Measurements from ENCODE around the gene NAV3. TPM values are rescaled to one million over a fixed set of nuclear protein-coding genes. Genes with fewer than 3 reads are reported as not detected.
"Not testable (repeated sequence)": the region's sequence is repeated elsewhere in the genome, so short reads cannot be mapped to it uniquely, and the experiment has no call there.

Gene NAV3
- total RNA-seq, 1 donor from 2014 or later, result 16.2 TPM

DNA sequence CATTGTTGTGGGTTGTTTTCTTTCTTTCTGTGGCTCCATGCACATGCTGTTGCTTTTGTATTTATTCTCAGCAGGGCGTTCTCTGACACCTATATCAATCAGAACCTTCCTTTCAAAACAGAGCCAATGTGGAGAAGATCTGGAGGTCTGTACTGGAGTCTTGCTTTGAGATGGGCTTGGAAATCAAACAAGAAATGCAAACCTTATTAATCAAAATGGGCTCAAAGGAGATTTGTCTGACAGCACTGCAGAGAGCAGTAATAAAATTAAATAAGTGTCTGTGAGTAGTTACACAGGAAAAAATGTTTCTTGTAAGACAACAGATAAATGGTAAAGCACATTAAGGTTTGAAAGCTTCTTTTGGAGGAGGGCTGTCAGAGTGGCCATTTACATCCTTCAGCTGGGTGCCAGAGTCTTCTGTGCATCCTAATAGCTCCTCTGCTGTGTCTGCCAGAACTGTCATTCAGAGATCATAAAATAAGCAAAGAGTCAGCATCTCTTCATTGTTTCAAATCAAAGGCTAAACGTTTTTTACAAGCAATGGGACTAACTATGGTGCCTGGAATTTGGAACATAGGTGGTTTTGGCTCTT lies 414.3 kb downstream of the NAV3 start:
- intact Hi-C loops (cut with DNase I), result no loop called here
- Histone ChIP-seq H3K36me3 (no peaks in the 10 kb centered on the region), H3K27me3 (no peaks in the 10 kb centered on the region), H3K9me3 (no peaks in the 10 kb centered on the region), H3K27ac (no peak overlapping the region), H3K4me1 (no peaks in the 10 kb centered on the region), H3K4me3 (no peak overlapping the region)
- no peak for DNase-seq (ENCODE audit: extremely low spot score in 2 of 2)
- TF ChIP-seq POLR2A (IDR thresholded peaks at IDR 0.05) (no peak), POLR2AphosphoS5 (IDR thresholded peaks at IDR 0.05; ENCODE audit: insufficient read depth in 1 of 2, low read depth in 1 of 2) (no peak)
- TF ChIP-seq, protein P1, sequence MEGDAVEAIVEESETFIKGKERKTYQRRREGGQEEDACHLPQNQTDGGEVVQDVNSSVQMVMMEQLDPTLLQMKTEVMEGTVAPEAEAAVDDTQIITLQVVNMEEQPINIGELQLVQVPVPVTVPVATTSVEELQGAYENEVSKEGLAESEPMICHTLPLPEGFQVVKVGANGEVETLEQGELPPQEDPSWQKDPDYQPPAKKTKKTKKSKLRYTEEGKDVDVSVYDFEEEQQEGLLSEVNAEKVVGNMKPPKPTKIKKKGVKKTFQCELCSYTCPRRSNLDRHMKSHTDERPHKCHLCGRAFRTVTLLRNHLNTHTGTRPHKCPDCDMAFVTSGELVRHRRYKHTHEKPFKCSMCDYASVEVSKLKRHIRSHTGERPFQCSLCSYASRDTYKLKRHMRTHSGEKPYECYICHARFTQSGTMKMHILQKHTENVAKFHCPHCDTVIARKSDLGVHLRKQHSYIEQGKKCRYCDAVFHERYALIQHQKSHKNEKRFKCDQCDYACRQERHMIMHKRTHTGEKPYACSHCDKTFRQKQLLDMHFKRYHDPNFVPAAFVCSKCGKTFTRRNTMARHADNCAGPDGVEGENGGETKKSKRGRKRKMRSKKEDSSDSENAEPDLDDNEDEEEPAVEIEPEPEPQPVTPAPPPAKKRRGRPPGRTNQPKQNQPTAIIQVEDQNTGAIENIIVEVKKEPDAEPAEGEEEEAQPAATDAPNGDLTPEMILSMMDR (IDR thresholded peaks at IDR 0.05), result no peak

DNA sequence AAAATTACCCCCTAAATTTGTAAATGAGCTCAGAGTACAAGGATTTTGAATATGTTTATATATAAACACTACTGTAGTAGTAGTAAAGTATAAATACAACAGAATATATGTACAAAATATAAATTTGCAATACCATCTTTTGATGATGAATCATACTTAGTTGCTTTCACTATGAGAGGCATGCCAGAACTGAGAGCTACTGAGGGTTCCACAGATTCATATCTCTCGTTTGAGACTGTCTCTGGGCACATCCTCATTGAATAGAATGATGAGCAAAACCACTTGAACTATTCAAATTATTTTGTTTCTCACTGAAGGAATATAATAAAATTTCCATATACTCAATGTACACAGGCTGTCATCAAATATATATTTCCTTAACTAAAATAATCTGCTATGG lies 417.6 kb downstream of the NAV3 start:
- Histone ChIP-seq H3K4me3 (no peak overlapping the region), H3K27ac (no peak overlapping the region), H3K4me1 (no peaks in the 10 kb centered on the region), H3K27me3 (no peaks in the 10 kb centered on the region), H3K9me3 (no peaks in the 10 kb centered on the region), H3K36me3 (no peaks in the 10 kb centered on the region)
- TF ChIP-seq POLR2AphosphoS5 (IDR thresholded peaks at IDR 0.05; ENCODE audit: insufficient read depth in 1 of 2, low read depth in 1 of 2), result no peak
- no peak for DNase-seq (ENCODE audit: extremely low spot score in 2 of 2)
- intact Hi-C loops (cut with DNase I), result no loop called here

DNA sequence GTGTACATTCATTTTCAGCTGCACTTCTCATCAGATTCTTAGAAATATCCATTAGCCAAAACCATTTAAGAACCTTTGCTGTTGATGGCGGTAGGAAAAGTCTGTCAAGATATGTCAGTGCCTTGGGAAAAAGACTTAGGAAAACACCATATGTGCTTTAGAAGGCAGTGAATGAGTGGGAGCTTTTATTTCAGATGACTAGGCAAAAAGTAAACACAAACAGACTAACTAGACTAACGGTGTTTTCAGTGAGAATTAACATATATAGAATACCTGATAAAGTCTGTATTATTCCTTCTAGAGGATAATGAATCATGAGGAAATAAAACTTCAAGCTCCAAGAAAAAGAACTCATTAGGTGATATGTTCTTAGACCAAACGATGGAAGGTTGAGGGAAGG lies 418.9 kb downstream of the NAV3 start:
- no peaks in the 10 kb centered on the region for H3K27me3 ChIP-seq
- H3K4me3 ChIP-seq, result no peak overlapping the region
- H3K27ac ChIP-seq, result no peak overlapping the region
- no peaks in the 10 kb centered on the region for H3K36me3 ChIP-seq
- TF ChIP-seq, protein P1 (IDR thresholded peaks at IDR 0.05), result no peak
- TF ChIP-seq POLR2A (IDR thresholded peaks at IDR 0.05) (no peak), POLR2AphosphoS5 (IDR thresholded peaks at IDR 0.05; ENCODE audit: insufficient read depth in 1 of 2, low read depth in 1 of 2) (no peak)
- no peaks in the 10 kb centered on the region for H3K9me3 ChIP-seq
- DNase-seq (ENCODE audit: extremely low spot score in 2 of 2), result no peak
- intact Hi-C loops (cut with DNase I), result no loop called here
- H3K4me1 ChIP-seq, result no peaks in the 10 kb centered on the region

DNA sequence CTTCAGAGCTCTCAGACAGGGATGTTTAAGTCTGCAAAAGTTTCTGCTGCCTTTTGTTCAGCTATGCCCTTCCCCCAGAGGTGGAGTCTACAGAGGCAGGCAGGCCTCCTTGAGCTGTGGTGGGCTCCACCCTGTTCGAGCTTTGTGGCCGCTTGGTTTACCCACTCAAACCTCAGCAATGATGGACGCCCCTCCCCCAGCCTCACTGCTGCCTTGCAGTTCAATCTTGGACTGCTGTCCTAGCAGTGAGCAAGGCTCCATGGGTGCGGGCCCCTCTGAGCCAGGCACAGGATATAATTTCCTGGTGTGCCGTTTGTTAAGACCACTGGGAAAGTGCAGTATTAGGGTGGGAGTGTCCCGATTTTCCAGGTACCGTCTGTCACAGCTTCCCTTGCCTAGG lies 427.0 kb downstream of the NAV3 start:
- DNase-seq (ENCODE audit: extremely low spot score in 2 of 2); H3K27ac ChIP-seq; intact Hi-C loops (cut with DNase I); H3K4me3 ChIP-seq; H3K9me3 ChIP-seq; H3K4me1 ChIP-seq; H3K36me3 ChIP-seq; H3K27me3 ChIP-seq: not testable (repeated sequence)

DNA sequence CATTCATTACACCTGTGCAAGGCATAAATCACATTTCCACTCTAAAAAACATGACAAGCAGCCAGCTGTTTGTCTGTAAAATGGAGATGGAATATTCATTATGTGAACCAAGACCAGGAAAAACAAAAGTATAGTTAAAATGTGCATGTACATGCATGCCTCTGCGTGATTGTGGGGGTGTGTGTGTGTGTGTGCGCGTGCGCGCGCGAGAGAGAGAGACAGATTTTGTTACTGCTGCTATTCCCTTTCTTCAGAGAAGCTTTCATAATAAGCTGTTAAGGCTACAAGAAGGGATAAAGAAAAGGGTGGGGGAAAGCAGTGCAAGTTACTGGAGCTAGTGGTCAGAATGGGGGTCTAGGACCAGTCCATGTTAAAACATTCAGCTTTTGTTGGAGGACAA lies 430.3 kb downstream of the NAV3 start:
- Histone ChIP-seq H3K36me3 (no peaks in the 10 kb centered on the region), H3K27me3 (no peaks in the 10 kb centered on the region), H3K27ac (no peak overlapping the region), H3K4me3 (no peak overlapping the region), H3K9me3 (no peaks in the 10 kb centered on the region), H3K4me1 (no peaks in the 10 kb centered on the region)
- TF ChIP-seq, protein P1 (IDR thresholded peaks at IDR 0.05), result no peak
- TF ChIP-seq POLR2AphosphoS5 (IDR thresholded peaks at IDR 0.05; ENCODE audit: insufficient read depth in 1 of 2, low read depth in 1 of 2) (no peak), POLR2A (IDR thresholded peaks at IDR 0.05) (no peak)
- intact Hi-C loops (cut with DNase I), result no loop called here
- no peak for DNase-seq (ENCODE audit: extremely low spot score in 2 of 2)

DNA sequence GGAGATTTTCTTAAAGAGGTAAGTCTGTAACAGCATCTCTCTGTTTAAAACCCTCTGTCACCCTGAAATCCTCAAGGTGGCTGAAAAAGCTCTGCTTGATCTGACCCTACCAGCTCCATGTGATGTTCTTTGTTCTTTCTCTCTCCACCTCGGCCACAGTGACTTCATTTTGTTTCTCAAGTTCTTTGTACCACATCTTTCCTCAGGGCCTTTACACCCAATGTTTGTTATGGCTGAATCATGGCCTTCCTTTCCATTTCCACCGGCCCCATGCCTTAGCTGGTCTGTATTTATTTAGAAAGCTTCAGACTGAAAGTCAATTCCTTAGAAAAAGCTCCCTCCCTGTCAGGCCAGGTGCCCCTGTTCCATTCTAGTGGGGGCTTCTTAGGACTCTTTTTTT lies 431.2 kb downstream of the NAV3 start:
- Histone ChIP-seq H3K36me3 (no peaks in the 10 kb centered on the region), H3K27ac (no peak overlapping the region), H3K9me3 (no peaks in the 10 kb centered on the region), H3K4me3 (no peak overlapping the region), H3K4me1 (no peaks in the 10 kb centered on the region), H3K27me3 (no peaks in the 10 kb centered on the region)
- TF ChIP-seq POLR2AphosphoS5 (IDR thresholded peaks at IDR 0.05; ENCODE audit: insufficient read depth in 1 of 2, low read depth in 1 of 2) (no peak), POLR2A (IDR thresholded peaks at IDR 0.05) (no peak)
- TF ChIP-seq, protein P1 (IDR thresholded peaks at IDR 0.05), result no peak
- DNase-seq (ENCODE audit: extremely low spot score in 2 of 2), result no peak
- intact Hi-C loops (cut with DNase I), result no loop called here
